Skeletal muscle tissue (tissue), 4 donors: ENCODE data around the gene SORL1. TPM values are rescaled to one million over a fixed set of nuclear protein-coding genes. Genes with fewer than 3 reads are reported as not detected.

Experiments
- H3K27ac ChIP-seq: one replicate; pipeline ENCODE4 v1.7.0; 2013; ENCODE audit warnings: mild to moderate bottlenecking, low read depth, low read length, inconsistent platforms
- H3K27me3 ChIP-seq, 3 donors: one replicate each; pipeline ENCODE4 v1.7.0; 2013; ENCODE audit warnings: low read length in 3 of 3; ENCODE audit not compliant: control insufficient read depth in 3 of 3, insufficient read depth in 3 of 3
- H3K36me3 ChIP-seq, 3 donors: one replicate each; pipeline ENCODE4 v1.7.0; 2013; ENCODE audit warnings: low read length in 3 of 3; ENCODE audit not compliant: control insufficient read depth in 3 of 3, insufficient read depth in 3 of 3
- H3K4me1 ChIP-seq, 3 donors: one replicate each; pipeline ENCODE4 v1.7.0; 2013; ENCODE audit warnings: low read length in 3 of 3, mild to moderate bottlenecking in 3 of 3; ENCODE audit not compliant: control insufficient read depth in 3 of 3, insufficient read depth in 3 of 3
- H3K4me3 ChIP-seq, 3 donors: one replicate each; pipeline ENCODE4 v1.7.0; 2013; ENCODE audit warnings: low read length in 3 of 3
- H3K9ac ChIP-seq, 3 donors: one replicate each; pipeline ENCODE4 v1.7.0; 2013; ENCODE audit warnings: low read length in 3 of 3, mild to moderate bottlenecking in 3 of 3, moderate library complexity in 2 of 3, low read depth in 1 of 3
- H3K9me3 ChIP-seq, 3 donors: one replicate each; pipeline ENCODE4 v1.7.0; 2013; ENCODE audit warnings: low read length in 3 of 3; ENCODE audit not compliant: control insufficient read depth in 3 of 3
- total RNA-seq: library from RNA; depleted of rRNA; stranded (reverse); fragments of >200 nt; gene quantifications from one replicate; pipeline ENCODE4 v1.2.3, GENCODE V29; 2014
- donor health status: Osteomylitis.

SORL1 gene
- total RNA-seq, 1 donor from 2014 or later, result 6.3 TPM

DNA sequence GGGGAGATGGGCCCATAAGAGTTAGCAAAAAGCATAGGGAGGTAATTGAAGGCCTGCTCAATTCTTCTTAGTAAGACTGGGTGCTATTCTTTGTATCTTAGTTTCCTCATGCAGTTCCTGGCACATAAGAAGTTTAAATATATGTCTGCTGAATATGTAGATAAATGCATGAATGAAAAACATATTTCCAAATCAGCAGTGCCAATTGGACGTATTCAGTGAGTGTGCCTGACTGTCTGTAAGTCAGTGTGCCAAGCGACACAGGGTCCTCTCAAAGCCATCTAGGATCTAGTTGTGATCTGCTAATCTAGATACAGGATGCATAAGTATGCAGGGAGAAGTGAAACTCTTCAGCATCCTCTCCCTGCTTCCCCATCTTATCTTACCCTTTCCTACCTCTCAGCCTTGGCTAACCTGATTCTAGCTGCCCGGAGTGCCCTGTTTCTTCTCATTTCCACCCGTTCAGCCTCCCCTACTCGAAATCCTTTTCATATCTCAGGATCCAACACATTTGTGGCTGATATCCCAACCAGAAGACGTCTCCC is 91.8 kb downstream of the SORL1 start:
- Histone ChIP-seq H3K9me3 (no peaks in the 10 kb centered on the region), H3K36me3 (no peaks in the 10 kb centered on the region), H3K9ac (no peak overlapping the region), H3K27me3 (peaks cover 0 to 4% (median 0%) of the 10 kb centered on the region in 3 donors), H3K27ac (no peak overlapping the region), H3K4me3 (no peak overlapping the region), H3K4me1 (no peaks in the 10 kb centered on the region)

DNA sequence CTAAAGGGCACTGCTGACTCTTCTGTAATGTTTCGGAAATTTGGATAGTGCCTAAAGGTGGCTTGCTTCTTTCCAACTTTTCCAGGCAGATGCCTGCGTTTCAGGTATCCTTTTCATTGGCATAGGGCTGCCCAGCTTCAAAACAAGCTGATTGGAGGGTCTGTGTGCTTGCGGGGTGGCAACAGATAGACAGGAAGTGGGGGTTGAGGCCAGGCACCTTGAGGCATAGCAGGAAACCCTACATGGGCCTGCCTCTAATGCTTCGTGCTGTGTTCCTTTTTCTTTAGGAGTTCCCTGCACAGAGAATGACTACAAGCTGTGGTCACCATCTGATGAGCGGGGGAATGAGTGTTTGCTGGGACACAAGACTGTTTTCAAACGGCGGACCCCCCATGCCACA is 92.8 kb downstream of the SORL1 start:
- H3K27me3 ChIP-seq, result peaks cover 0 to 4% (median 0%) of the 10 kb centered on the region in 3 donors
- no peak overlapping the region for H3K9ac ChIP-seq
- H3K36me3 ChIP-seq, result no peaks in the 10 kb centered on the region
- no peaks in the 10 kb centered on the region for H3K9me3 ChIP-seq
- H3K4me3 ChIP-seq, result no peak overlapping the region
- H3K4me1 ChIP-seq, result no peaks in the 10 kb centered on the region
- H3K27ac ChIP-seq, result no peak overlapping the region

DNA sequence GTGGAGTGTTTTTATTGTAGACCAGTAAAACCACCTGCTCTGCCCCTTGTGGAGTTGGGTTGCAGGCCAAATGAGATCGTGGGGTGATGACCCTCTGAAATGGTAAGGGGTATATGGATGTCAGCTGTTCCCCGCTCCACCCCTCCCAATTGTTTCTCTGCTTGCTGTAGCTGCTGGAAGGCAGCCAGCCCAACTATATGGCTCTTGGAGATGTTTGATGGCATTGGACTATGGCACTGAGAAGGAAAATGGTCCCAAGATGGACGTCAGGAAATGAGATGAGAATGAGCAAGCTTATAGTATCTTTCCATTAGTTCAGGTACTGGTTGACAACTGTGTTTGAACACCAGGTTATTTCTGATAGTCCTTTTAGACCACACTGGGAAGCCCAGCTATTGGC is 95.5 kb downstream of the SORL1 start:
- peaks cover 0 to 4% (median 0%) of the 10 kb centered on the region in 3 donors for H3K27me3 ChIP-seq
- no peaks in the 10 kb centered on the region for H3K9me3 ChIP-seq
- H3K4me1 ChIP-seq, result no peaks in the 10 kb centered on the region
- H3K36me3 ChIP-seq, result no peaks in the 10 kb centered on the region
- H3K27ac ChIP-seq, result no peak overlapping the region
- no peak overlapping the region for H3K4me3 ChIP-seq
- H3K9ac ChIP-seq, result no peak overlapping the region

DNA sequence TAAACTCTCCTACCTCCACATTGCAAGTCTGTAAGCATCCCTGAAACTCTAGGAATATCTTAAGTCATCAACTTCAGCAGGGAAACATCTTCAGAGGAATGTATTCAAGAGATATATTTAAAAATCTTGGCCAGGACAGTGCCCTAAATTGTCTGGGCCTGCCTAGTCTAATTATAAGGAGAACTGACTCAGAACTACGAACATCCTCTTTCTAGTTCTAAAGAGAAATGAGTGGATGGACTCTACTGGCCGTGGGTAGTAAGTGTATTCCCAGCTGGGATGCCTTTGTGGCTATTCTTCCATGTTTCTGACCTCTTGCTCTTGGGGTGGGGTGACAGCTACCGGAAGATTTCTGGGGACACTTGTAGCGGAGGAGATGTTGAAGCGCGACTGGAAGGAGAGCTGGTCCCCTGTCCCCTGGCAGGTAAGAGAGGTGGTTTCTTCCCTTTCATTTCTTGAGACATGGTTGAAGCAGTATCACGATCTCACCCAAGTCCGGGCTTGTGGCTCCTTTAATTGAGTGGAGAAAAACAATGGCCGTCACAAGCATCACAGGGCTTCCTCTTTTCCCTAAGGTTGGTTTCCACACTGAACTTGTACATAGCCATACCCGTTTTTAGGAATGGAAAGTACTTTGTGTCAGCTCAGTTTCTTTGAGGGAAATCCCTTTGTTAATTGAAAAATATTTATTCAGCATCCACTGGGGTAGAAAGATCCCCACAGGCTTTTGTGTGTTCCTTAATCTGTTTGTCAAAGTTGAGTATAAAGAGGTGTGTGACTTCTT is 98.3 kb downstream of the SORL1 start:
- H3K27ac ChIP-seq, result no peak overlapping the region
- H3K9me3 ChIP-seq, result no peaks in the 10 kb centered on the region
- no peaks in the 10 kb centered on the region for H3K4me1 ChIP-seq
- no peaks in the 10 kb centered on the region for H3K36me3 ChIP-seq
- H3K27me3 ChIP-seq, result peaks cover 0 to 4% (median 0%) of the 10 kb centered on the region in 3 donors
- no peak overlapping the region for H3K4me3 ChIP-seq
- no peak overlapping the region for H3K9ac ChIP-seq

DNA sequence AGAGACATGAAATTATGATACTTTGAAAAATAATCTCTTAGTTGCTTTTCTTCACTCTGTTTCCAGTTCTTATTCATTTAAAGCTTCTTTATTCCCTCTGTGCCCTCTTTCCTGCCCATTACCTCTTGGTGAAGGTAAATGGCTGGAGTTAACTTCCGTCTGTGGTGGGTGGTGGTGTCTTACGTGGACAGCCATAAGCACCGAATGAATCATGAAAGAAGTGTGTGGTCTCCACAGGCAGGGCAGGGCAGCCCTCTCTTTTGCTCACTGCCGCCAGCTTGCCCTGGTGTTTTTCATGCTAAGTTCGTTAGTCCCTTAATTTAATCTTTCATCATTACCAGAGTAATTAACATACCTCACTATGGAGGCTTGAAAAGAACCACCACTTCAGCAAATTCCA is 99.3 kb downstream of the SORL1 start:
- no peaks in the 10 kb centered on the region for H3K27me3 ChIP-seq
- no peak overlapping the region for H3K4me3 ChIP-seq
- no peaks in the 10 kb centered on the region for H3K36me3 ChIP-seq
- H3K27ac ChIP-seq, result no peak overlapping the region
- no peak overlapping the region for H3K9ac ChIP-seq
- H3K4me1 ChIP-seq, result no peaks in the 10 kb centered on the region
- H3K9me3 ChIP-seq, result no peaks in the 10 kb centered on the region

DNA sequence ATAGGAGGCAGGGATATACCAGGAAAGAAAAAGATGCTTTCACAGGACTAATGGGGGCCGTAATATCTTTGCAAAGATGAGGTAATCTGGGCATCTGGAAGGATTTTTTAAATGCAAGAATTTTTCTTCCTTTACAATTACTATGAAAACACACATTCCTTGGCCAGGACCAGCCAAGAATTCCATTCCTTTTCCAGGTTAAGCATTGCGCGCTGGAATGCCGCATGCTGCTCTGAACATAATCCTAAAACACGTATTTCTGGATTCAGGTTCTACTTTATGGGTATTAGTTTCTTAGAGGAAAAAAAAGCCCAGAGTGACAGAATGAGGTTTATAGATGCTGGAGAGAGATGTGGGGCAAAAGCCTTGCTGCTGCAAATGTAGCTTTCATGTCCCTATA is 100.0 kb downstream of the SORL1 start:
- no peaks in the 10 kb centered on the region for H3K27me3 ChIP-seq
- H3K36me3 ChIP-seq, result no peaks in the 10 kb centered on the region
- no peaks in the 10 kb centered on the region for H3K9me3 ChIP-seq
- no peak overlapping the region for H3K27ac ChIP-seq
- no peaks in the 10 kb centered on the region for H3K4me1 ChIP-seq
- H3K4me3 ChIP-seq, result no peak overlapping the region
- no peak overlapping the region for H3K9ac ChIP-seq

DNA sequence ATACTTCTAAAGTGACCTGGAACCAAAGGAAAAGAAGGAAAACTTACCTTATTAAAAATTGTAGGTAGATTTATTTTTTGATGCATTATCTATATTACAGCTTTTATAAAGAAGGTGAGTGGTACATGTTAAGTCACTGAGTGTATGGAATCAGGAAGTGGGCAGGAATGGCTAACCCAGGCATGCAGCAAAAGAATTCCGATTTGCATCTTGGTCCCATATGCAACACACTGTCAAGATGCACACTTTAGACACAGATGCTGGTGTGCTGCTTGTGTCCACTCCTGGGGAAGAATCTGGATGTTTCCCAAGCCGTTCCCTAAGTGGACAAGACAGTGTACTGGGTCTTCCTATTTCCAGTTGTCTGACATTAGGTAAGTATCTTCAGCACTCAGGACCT is 100.5 kb downstream of the SORL1 start:
- no peak overlapping the region for H3K4me3 ChIP-seq
- no peak overlapping the region for H3K27ac ChIP-seq
- no peaks in the 10 kb centered on the region for H3K9me3 ChIP-seq
- H3K9ac ChIP-seq, result no peak overlapping the region
- H3K36me3 ChIP-seq, result no peaks in the 10 kb centered on the region
- H3K4me1 ChIP-seq, result no peaks in the 10 kb centered on the region
- no peaks in the 10 kb centered on the region for H3K27me3 ChIP-seq

DNA sequence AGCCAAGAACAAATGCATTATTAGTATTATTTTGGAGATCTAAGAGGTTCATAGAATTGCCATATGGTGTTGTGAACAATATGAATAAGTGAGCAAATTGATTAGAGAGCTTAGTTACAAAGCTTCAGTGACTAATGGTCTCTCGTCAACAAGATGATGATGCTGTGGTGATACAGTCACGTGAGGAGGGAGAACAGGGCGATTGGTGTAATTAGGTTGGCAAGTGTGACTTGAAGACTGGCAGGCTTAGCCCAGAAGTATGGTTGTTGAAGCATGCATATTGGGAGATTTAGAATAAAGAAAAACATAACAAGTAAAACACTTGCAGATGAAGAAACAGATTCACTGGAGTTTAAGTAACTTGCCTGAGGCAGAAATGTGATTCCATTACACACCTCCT is 101.3 kb downstream of the SORL1 start:
- no peak overlapping the region for H3K4me3 ChIP-seq
- H3K9me3 ChIP-seq, result no peaks in the 10 kb centered on the region
- no peaks in the 10 kb centered on the region for H3K27me3 ChIP-seq
- H3K9ac ChIP-seq, result no peak overlapping the region
- H3K4me1 ChIP-seq, result no peaks in the 10 kb centered on the region
- H3K27ac ChIP-seq, result no peak overlapping the region
- no peaks in the 10 kb centered on the region for H3K36me3 ChIP-seq

DNA sequence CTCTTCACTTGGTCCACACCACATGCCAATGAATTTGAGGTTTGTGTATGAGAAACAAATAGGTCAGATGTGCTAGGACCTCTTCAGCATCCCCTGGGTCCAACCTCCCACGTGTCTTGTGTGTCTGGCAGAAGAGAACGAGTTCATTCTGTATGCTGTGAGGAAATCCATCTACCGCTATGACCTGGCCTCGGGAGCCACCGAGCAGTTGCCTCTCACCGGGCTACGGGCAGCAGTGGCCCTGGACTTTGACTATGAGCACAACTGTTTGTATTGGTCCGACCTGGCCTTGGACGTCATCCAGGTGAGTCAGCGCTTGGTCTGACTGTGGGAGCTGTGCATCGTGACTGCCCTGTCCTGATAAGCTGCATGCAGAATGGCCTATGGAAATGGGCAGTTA is 101.7 kb downstream of the SORL1 start:
- H3K27me3 ChIP-seq, result no peaks in the 10 kb centered on the region
- no peak overlapping the region for H3K27ac ChIP-seq
- no peaks in the 10 kb centered on the region for H3K9me3 ChIP-seq
- H3K4me1 ChIP-seq, result no peaks in the 10 kb centered on the region
- no peak overlapping the region for H3K4me3 ChIP-seq
- no peaks in the 10 kb centered on the region for H3K36me3 ChIP-seq
- no peak overlapping the region for H3K9ac ChIP-seq

DNA sequence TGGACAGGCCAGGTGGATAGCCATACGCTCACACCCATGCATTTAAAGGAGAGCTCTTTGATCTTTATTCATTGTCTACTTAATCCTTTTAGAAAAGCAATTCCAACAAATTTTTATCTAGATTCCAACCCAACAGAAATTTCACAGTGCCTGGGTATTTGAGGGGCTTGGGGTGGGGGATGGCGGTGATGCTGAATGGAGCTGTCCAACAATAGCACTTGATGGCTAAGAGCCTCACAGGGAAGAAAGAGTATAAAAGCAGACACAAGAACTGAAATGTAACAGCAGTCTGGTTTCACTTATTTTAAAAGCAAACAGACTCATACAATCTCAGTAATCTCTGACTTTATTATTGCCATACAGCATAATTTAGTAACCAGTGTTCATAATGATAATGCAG is 102.4 kb downstream of the SORL1 start:
- H3K36me3 ChIP-seq, result no peaks in the 10 kb centered on the region
- no peak overlapping the region for H3K4me3 ChIP-seq
- H3K27ac ChIP-seq, result no peak overlapping the region
- peaks cover 0 to under 1% (median 0%) of the 10 kb centered on the region in 3 donors for H3K27me3 ChIP-seq
- H3K4me1 ChIP-seq, result no peaks in the 10 kb centered on the region
- no peak overlapping the region for H3K9ac ChIP-seq
- H3K9me3 ChIP-seq, result no peaks in the 10 kb centered on the region
